SU-DHL-6 (cell line): ENCODE measurements around the gene CYP2A6.

ENCODE experiments used
- EZH2phosphoT487 ChIP-seq: fragments of 200-600 bp; sonication (generic), shearing (Covaris generic); conservative IDR thresholded peaks from 2 replicates; pipeline ENCODE4 v1.6.1; 2018; ENCODE audit warnings: mild to moderate bottlenecking, antibody characterized with exemption, low read length, moderate library complexity, mixed read lengths
- TF ChIP-seq, protein P1 (sequence below): fragments of 200-600 bp; sonication (generic); IDR thresholded peaks from one replicate; pipeline ENCODE4 v1.5.1; 2017; ENCODE audit warnings: antibody characterized with exemption, mild to moderate bottlenecking, low read length, moderate library complexity; ENCODE audit not compliant: insufficient read depth, poor library complexity, severe bottlenecking

DNA sequence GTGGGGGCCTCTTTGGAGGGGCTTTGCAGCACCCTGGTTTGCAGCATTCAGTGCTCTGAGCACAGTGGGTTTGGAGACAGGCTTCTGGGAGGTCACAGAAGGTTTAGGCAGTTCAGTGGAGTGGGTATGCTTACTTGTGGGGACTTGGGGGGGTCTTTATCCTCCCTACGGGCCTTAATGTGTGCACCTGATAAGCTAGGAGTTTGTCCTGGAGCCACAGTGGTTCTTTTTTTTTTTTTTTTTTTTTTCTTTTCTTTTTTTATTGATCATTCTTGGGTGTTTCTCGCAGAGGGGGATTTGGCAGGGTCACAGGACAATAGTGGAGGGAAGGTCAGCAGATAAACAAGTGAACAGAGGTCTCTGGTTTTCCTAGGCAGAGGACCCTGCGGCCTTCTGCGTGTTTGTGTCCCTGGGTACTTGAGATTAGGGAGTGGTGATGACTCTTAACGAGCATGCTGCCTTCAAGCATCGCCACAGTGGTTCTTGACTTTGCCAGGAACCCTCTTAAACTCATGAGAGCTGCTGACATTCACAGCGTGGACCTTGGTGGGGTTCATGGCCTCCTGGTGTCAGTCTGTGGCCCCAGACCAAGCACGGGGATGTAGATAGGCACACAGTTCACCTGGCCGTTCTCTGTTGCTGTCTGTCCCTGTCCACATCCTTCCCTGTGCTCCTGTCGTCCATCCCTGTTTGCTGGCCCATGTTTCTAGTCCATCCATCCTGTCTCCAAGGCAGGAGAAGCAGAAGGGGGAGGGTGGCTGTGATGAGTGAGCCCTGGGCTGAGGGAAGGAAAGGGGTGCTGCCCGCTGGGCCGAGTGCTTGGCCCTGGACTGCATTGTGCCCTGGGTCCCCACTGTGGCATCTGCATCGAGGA is 48.6 kb downstream of the CYP2A6 start:
- TF ChIP-seq, protein P1, sequence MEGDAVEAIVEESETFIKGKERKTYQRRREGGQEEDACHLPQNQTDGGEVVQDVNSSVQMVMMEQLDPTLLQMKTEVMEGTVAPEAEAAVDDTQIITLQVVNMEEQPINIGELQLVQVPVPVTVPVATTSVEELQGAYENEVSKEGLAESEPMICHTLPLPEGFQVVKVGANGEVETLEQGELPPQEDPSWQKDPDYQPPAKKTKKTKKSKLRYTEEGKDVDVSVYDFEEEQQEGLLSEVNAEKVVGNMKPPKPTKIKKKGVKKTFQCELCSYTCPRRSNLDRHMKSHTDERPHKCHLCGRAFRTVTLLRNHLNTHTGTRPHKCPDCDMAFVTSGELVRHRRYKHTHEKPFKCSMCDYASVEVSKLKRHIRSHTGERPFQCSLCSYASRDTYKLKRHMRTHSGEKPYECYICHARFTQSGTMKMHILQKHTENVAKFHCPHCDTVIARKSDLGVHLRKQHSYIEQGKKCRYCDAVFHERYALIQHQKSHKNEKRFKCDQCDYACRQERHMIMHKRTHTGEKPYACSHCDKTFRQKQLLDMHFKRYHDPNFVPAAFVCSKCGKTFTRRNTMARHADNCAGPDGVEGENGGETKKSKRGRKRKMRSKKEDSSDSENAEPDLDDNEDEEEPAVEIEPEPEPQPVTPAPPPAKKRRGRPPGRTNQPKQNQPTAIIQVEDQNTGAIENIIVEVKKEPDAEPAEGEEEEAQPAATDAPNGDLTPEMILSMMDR, result no peak
- TF ChIP-seq EZH2phosphoT487, result no peak
